ENCODE measurements around the gene APOL3. TPM values are rescaled to one million over a fixed set of nuclear protein-coding genes. Genes with fewer than 3 reads are reported as not detected.
"Not testable (repeated sequence)": the region's sequence is repeated elsewhere in the genome, so short reads cannot be mapped to it uniquely, and the experiment has no call there.

The APOL3 gene
- total RNA-seq, 8 experiments from 2014 or later, result 0.09 to 31.4 (median 2.5) TPM; not detected in 1

DNA sequence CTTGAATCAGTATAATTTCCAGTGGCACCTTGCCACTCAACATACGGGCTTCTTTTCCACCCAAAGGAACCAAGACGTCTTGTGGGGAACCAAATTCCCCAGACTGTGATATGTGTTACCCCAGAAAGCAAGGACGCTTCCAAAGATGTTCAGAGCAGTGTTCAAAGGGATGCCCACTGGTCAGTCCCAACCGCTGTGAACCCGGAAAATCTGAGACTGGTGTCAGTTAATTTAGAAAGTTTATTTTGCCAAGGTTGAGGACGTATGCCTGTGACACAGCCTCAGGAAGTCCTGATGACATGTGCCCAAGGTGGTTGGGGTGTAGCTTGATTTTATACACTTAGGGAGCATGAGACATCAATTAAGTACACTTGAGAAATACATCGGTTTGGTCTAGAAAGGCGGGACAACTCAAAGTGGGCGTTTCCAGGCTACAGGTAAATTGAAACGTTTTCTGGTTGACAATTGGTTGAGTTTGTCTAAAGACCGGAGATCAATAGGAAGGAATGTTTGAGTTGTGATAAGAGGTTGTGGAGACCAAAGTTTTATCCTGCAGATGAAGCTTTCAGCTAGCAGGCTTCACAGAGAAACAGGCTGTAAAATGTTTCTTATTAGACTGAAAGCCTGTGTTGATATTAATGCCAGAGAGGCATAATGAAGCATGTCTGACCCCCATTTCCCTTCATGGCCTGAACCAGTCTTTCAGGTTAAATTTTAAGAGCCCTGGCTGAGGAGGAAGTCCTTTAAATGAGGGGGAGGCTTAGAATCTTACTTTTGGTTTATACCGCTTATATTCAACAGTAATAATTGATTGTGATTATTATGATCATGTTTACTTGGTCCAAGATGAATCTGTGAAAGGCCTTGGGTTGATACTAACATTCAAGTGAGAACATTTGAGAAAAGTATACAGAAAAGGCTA is 6.8 kb downstream of the APOL3 start:
- no peak for ATAC-seq (replicated peaks in 6 of 8)
- in situ Hi-C loops (cut with MboI; ENCODE audit: low pct_unique_long_range_greater_than_20kb in 2 of 9, low sequenced_read_pairs in 9 of 9, unreplicated experiment in 9 of 9), result no loop called here
- Histone ChIP-seq H3K27ac (no peak overlapping the region), H3K4me1 (replicated peaks in 1 of 2) (peaks cover 0 to 7% of the 10 kb centered on the region in 2 donors), H3K4me3 (no peak overlapping the region)
- 64 to 100% (median 87%) methylated on average over 1 to 9 of the region's 12 CpGs for WGBS, 10 experiments

- 50 to 100% (median 87%) methylated on average over 1 to 3 of the region's 4 CpGs; no CpG with 5 or more reads in 2 of the 10 experiments for WGBS, 10 experiments
- H3K4me1 ChIP-seq (replicated peaks in 1 of 2); in situ Hi-C loops (cut with MboI; ENCODE audit: low pct_unique_long_range_greater_than_20kb in 2 of 9, low sequenced_read_pairs in 9 of 9, unreplicated experiment in 9 of 9); H3K4me3 ChIP-seq; H3K27ac ChIP-seq; ATAC-seq (replicated peaks in 6 of 8): not testable (repeated sequence)
Observed at GRCh38 chr22:36152821-36153220, 7.7 kb downstream of the APOL3 start.

GRCh38 chr22:36152088-36152487 is 8.5 kb downstream of the APOL3 start:
- WGBS, 10 experiments, result 59 to 100% (median 68%) methylated on average over 1 to 3 of the region's 3 CpGs

DNA sequence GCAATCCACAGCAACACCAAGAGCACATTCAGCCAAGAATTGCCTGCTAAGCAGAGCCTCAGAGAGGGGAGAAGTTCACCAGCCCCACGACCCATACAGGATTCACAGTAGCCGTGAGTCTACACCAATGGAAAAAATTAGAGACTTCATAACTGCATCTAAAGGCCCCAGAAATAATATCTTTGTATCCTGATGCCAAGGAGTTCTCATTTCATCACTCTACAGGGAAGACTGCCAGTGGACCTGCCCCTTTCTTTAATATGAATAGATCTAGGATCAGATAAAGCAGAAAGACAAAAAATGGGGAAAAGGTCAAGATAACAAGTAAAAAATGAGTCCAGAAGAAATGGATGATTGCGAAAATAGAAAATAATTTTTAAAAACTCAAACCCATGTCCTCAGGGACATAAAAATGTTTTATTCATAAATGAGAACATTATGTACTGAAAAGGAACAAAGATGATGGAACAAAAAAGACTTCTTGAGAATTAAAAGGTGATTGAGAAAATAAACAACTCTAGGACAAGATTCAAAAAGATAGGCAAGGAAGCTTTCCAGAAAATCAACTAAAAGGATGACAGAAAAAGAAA is 9.5 kb downstream of the APOL3 start:
- in situ Hi-C loops (cut with MboI; ENCODE audit: low pct_unique_long_range_greater_than_20kb in 2 of 9, low sequenced_read_pairs in 9 of 9, unreplicated experiment in 9 of 9), result no loop called here
- Histone ChIP-seq H3K27ac (no peak overlapping the region), H3K4me1 (replicated peaks in 1 of 2) (peaks cover 7 to 9% of the 10 kb centered on the region in 2 donors), H3K4me3 (no peak overlapping the region)
- WGBS, 10 experiments, result 11 to 86% (median 61%) methylated on average over 1 to 3 of the region's 3 CpGs
- ATAC-seq (replicated peaks in 6 of 8), result no peak

More at GRCh38 chr22:36152088-36152487, 8.5 kb downstream of the APOL3 start:
- in situ Hi-C loops (cut with MboI; ENCODE audit: low pct_unique_long_range_greater_than_20kb in 2 of 9, low sequenced_read_pairs in 9 of 9, unreplicated experiment in 9 of 9), result no loop called here
- ATAC-seq (replicated peaks in 6 of 8), result no peak
- peaks cover 6 to 14% of the 10 kb centered on the region in 2 donors for H3K4me1 ChIP-seq (replicated peaks in 1 of 2)
- no peak overlapping the region for H3K4me3 ChIP-seq
- H3K27ac ChIP-seq, result no peak overlapping the region

GRCh38 chr22:36149441-36149840 is 11.1 kb downstream of the APOL3 start:
- WGBS, 10 experiments, result 5 to 87% (median 59%) methylated on average over 2 to 4 of the region's 4 CpGs; no CpG with 5 or more reads in 4 of the 10 experiments
- no peak for ATAC-seq (replicated peaks in 6 of 8)
- in situ Hi-C loops (cut with MboI; ENCODE audit: low pct_unique_long_range_greater_than_20kb in 2 of 9, low sequenced_read_pairs in 9 of 9, unreplicated experiment in 9 of 9), result no loop called here
- Histone ChIP-seq H3K27ac (no peak overlapping the region), H3K4me1 (replicated peaks in 1 of 2) (peaks cover 7 to 9% of the 10 kb centered on the region in 2 donors), H3K4me3 (no peak overlapping the region)

- WGBS, 10 experiments, result 80 to 89% methylated on average over 1 to 6 of the region's 8 CpGs; no CpG with 5 or more reads in 8 of the 10 experiments
- peaks cover 7 to 9% of the 10 kb centered on the region in 2 donors for H3K4me1 ChIP-seq (replicated peaks in 1 of 2)
- in situ Hi-C loops (cut with MboI; ENCODE audit: low pct_unique_long_range_greater_than_20kb in 2 of 9, low sequenced_read_pairs in 9 of 9, unreplicated experiment in 9 of 9), result no loop called here
- H3K4me3 ChIP-seq, result no peak overlapping the region
- no peak for ATAC-seq (replicated peaks in 6 of 8)
- no peak overlapping the region for H3K27ac ChIP-seq
Observed at GRCh38 chr22:36148411-36148810, 12.1 kb downstream of the APOL3 start.

- Histone ChIP-seq H3K4me1 (replicated peaks in 1 of 2) (peaks cover 7 to 9% of the 10 kb centered on the region in 2 donors), H3K27ac (no peak overlapping the region), H3K4me3 (no peak overlapping the region)
- WGBS, 10 experiments, result 66 to 100% (median 80%) methylated on average over 1 to 8 of the region's 8 CpGs; no CpG with 5 or more reads in 3 of the 10 experiments
- in situ Hi-C loops (cut with MboI; ENCODE audit: low pct_unique_long_range_greater_than_20kb in 2 of 9, low sequenced_read_pairs in 9 of 9, unreplicated experiment in 9 of 9), result no loop called here
- ATAC-seq (replicated peaks in 6 of 8), result peak; percentile 34 to 88 (median 82)
Observed at GRCh38 chr22:36147196-36147791, 13.3 kb downstream of the APOL3 start.

- peak in 2 of 8 experiments; percentile 31 to 40 for ATAC-seq (replicated peaks in 6 of 8)
- Histone ChIP-seq H3K4me3 (no peak overlapping the region), H3K27ac (no peak overlapping the region), H3K4me1 (replicated peaks in 1 of 2) (peaks cover 7 to 9% of the 10 kb centered on the region in 2 donors)
- in situ Hi-C loops (cut with MboI; ENCODE audit: low pct_unique_long_range_greater_than_20kb in 2 of 9, low sequenced_read_pairs in 9 of 9, unreplicated experiment in 9 of 9), result no loop called here
- WGBS, 10 experiments, result 17 to 100% (median 76%) methylated on average over 1 to 2 of the region's 4 CpGs; no CpG with 5 or more reads in 5 of the 10 experiments
Observed at GRCh38 chr22:36145881-36146280, 14.7 kb downstream of the APOL3 start.

GRCh38 chr22:36144886-36145541 is 15.5 kb downstream of the APOL3 start:
- Histone ChIP-seq H3K27ac (no peak overlapping the region), H3K4me1 (replicated peaks in 1 of 2) (peaks cover 7 to 9% of the 10 kb centered on the region in 2 donors), H3K4me3 (no peak overlapping the region)
- ATAC-seq (replicated peaks in 6 of 8), result peak; percentile 70 to 97 (median 82)
- 0 to 40% (median 20%) methylated on average over 1 to 7 of the region's 12 CpGs; no CpG with 5 or more reads in 1 of the 10 experiments for WGBS, 10 experiments
- in situ Hi-C loops (cut with MboI; ENCODE audit: low pct_unique_long_range_greater_than_20kb in 2 of 9, low sequenced_read_pairs in 9 of 9, unreplicated experiment in 9 of 9), result no loop called here

DNA sequence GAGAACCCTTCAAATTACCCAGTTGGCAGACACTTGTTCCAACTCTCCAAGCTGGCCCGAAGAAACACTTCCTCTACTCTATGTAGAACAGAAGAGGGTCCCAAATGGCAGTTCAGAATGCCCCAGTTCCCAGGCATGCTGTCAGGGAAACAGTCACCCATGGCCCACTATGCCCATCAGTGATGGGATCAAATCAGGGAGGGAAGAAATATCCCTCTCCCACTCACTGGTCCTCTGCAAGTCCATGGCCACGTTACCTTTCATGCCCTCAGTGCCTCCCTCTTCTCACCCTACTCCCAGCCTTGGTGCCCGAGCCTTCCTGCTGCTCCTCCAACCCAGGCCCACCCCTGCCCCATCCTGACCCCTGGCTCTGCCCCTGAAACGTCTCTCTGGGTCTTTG is 16.6 kb downstream of the APOL3 start:
- Histone ChIP-seq H3K27ac (no peak overlapping the region), H3K4me1 (replicated peaks in 1 of 2) (peaks cover 7 to 9% of the 10 kb centered on the region in 2 donors), H3K4me3 (no peak overlapping the region)
- ATAC-seq (replicated peaks in 6 of 8), result no peak
- in situ Hi-C loops (cut with MboI; ENCODE audit: low pct_unique_long_range_greater_than_20kb in 2 of 9, low sequenced_read_pairs in 9 of 9, unreplicated experiment in 9 of 9), result no loop called here
- whole genome bisulfite sequencing, 10 experiments, result 0 to 72% (median 45%) methylated on average over 1 to 3 of the region's 4 CpGs; no CpG with 5 or more reads in 6 of the 10 experiments

GRCh38 chr22:36143066-36143815 is 17.3 kb downstream of the APOL3 start:
- Histone ChIP-seq H3K4me3 (no peak overlapping the region), H3K27ac (no peak overlapping the region), H3K4me1 (replicated peaks in 1 of 2) (peaks cover 7 to 9% of the 10 kb centered on the region in 2 donors)
- ATAC-seq (replicated peaks in 6 of 8), result no peak
- in situ Hi-C loops (cut with MboI; ENCODE audit: low pct_unique_long_range_greater_than_20kb in 2 of 9, low sequenced_read_pairs in 9 of 9, unreplicated experiment in 9 of 9), result no loop called here
- 41 to 76% (median 68%) methylated on average over 2 to 4 of the region's 5 CpGs; no CpG with 5 or more reads in 4 of the 10 experiments for WGBS, 10 experiments

DNA sequence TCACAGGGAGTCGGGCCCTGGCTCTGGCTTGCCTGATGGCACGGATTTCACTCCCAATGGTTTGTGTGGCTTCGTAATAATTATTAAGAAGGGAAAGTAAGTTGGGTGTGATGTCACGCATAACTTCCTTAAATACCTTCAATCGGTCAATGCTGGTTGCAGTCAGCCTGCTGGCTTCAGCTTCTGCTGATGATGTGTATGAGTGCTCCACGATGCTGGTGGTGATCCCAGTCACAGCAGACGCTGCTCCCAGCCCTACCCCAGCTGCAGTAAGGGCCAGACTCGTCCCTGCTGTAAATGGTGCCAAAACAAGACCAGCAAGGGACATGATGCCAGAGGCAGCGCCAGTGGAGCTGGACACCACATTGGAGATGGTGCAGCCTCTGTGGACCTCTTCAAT is 19.1 kb downstream of the APOL3 start:
- no peak for ATAC-seq (replicated peaks in 6 of 8)
- WGBS, 10 experiments, result 47 to 83% (median 76%) methylated on average over 1 to 5 of the region's 9 CpGs; no CpG with 5 or more reads in 2 of the 10 experiments
- in situ Hi-C loops (cut with MboI; ENCODE audit: low pct_unique_long_range_greater_than_20kb in 2 of 9, low sequenced_read_pairs in 9 of 9, unreplicated experiment in 9 of 9), result no loop called here

More for the DNA sequence above, 19.1 kb downstream of the APOL3 start:
- no peaks in the 10 kb centered on the region for H3K4me1 ChIP-seq (replicated peaks in 1 of 2)
- no peak overlapping the region for H3K27ac ChIP-seq
- no peak overlapping the region for H3K4me3 ChIP-seq
